ENCODE measurements around the gene DECR2. TPM values are rescaled to one million over a fixed set of nuclear protein-coding genes. Genes with fewer than 3 reads are reported as not detected.
"Not testable (repeated sequence)": the region's sequence is repeated elsewhere in the genome, so short reads cannot be mapped to it uniquely, and the experiment has no call there.

The DECR2 gene
- total RNA-seq, 4 donors from 2014 or later, result 17.0 to 23.3 (median 18.8) TPM

GRCh38 chr16:407253-407652 is 5.6 kb downstream of the DECR2 start:
- in situ Hi-C loops (cut with MboI; ENCODE audit: low sequenced_read_pairs in 4 of 4) (no loop called here), intact Hi-C loops (cut with DNase I; ENCODE audit: low total_unique reads) (no loop called here)
- no peak overlapping the region for H3K27ac ChIP-seq
- H3K27me3 ChIP-seq, result no peaks in the 10 kb centered on the region
- no peaks in the 10 kb centered on the region for H3K9me3 ChIP-seq
- no peak overlapping the region for H3K4me3 ChIP-seq
- peaks cover 0 to 6% of the 10 kb centered on the region in 2 donors for H3K36me3 ChIP-seq
- H3K4me1 ChIP-seq, result peaks cover 0 to 5% of the 10 kb centered on the region in 2 donors
- TF ChIP-seq POLR2A (IDR thresholded peaks at IDR 0.05), result no peak
- TF ChIP-seq, protein P1, sequence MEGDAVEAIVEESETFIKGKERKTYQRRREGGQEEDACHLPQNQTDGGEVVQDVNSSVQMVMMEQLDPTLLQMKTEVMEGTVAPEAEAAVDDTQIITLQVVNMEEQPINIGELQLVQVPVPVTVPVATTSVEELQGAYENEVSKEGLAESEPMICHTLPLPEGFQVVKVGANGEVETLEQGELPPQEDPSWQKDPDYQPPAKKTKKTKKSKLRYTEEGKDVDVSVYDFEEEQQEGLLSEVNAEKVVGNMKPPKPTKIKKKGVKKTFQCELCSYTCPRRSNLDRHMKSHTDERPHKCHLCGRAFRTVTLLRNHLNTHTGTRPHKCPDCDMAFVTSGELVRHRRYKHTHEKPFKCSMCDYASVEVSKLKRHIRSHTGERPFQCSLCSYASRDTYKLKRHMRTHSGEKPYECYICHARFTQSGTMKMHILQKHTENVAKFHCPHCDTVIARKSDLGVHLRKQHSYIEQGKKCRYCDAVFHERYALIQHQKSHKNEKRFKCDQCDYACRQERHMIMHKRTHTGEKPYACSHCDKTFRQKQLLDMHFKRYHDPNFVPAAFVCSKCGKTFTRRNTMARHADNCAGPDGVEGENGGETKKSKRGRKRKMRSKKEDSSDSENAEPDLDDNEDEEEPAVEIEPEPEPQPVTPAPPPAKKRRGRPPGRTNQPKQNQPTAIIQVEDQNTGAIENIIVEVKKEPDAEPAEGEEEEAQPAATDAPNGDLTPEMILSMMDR (IDR thresholded peaks at IDR 0.05 in 4 of 5, conservative IDR thresholded peaks at IDR 0.05 in 1 of 5), result no peak
- ATAC-seq, result no peak
- no peak for DNase-seq

GRCh38 chr16:410516-411178 is 9.0 kb downstream of the DECR2 start:
- in situ Hi-C loops (cut with MboI; ENCODE audit: low sequenced_read_pairs in 4 of 4), result no loop called here
- TF ChIP-seq POLR2A (IDR thresholded peaks at IDR 0.05), result no peak
- TF ChIP-seq, protein P1 (IDR thresholded peaks at IDR 0.05 in 4 of 5, conservative IDR thresholded peaks at IDR 0.05 in 1 of 5), result no peak
- no peaks in the 10 kb centered on the region for H3K4me1 ChIP-seq
- DNase-seq (no peak), ATAC-seq (no peak)
- intact Hi-C loops (cut with DNase I; ENCODE audit: low total_unique reads), result no loop called here
- H3K27me3 ChIP-seq, result no peaks in the 10 kb centered on the region
- H3K36me3 ChIP-seq, result peaks cover 0 to 6% of the 10 kb centered on the region in 2 donors
- no peak overlapping the region for H3K27ac ChIP-seq
- H3K4me3 ChIP-seq, result no peak overlapping the region
- no peaks in the 10 kb centered on the region for H3K9me3 ChIP-seq

DNA sequence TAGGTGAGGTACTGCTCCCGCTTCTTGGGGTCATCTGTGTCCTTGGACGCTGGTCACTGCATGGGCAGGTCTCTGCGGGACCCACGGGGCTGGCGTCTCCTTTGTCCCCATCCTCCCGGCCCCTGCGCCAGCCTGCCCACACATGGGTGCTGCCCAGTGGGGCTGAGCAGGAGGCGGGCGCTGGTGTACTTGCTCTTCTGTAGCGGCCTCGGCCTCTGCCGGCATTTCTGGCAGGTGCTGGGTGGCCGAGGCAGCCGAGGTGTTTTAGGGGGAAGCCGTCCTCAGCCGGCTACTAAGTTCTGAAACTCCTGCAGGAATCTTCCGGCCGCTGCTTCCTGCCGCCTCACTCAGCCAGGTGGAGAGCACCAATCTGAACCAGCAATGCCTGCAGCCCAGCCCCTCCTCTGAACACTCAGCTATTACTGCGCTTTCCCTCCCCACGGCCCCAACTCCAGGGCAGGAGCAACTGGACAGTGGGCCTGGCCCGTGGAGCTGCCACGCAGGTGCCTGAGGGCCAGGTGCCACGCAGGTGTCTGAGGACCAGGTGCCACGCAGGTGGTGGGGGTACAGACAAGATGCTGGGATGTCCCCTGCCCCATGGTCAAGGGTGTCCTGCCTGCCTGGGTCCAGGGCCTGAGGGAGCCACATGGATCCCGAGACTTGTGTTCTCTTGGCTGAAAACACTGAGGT is 10.0 kb downstream of the DECR2 start:
- in situ Hi-C loops (cut with MboI; ENCODE audit: low sequenced_read_pairs in 4 of 4) (no loop called here), intact Hi-C loops (cut with DNase I; ENCODE audit: low total_unique reads) (no loop called here)
- ATAC-seq, result no peak
- no peak for DNase-seq
- TF ChIP-seq, protein P1 (IDR thresholded peaks at IDR 0.05 in 4 of 5, conservative IDR thresholded peaks at IDR 0.05 in 1 of 5), result no peak
- TF ChIP-seq POLR2A (IDR thresholded peaks at IDR 0.05), result no peak
- no peaks in the 10 kb centered on the region for H3K9me3 ChIP-seq
- H3K36me3 ChIP-seq, result peaks cover 0 to 6% of the 10 kb centered on the region in 2 donors
- no peak overlapping the region for H3K27ac ChIP-seq
- no peak overlapping the region for H3K4me3 ChIP-seq
- H3K4me1 ChIP-seq, result no peaks in the 10 kb centered on the region
- no peaks in the 10 kb centered on the region for H3K27me3 ChIP-seq

DNA sequence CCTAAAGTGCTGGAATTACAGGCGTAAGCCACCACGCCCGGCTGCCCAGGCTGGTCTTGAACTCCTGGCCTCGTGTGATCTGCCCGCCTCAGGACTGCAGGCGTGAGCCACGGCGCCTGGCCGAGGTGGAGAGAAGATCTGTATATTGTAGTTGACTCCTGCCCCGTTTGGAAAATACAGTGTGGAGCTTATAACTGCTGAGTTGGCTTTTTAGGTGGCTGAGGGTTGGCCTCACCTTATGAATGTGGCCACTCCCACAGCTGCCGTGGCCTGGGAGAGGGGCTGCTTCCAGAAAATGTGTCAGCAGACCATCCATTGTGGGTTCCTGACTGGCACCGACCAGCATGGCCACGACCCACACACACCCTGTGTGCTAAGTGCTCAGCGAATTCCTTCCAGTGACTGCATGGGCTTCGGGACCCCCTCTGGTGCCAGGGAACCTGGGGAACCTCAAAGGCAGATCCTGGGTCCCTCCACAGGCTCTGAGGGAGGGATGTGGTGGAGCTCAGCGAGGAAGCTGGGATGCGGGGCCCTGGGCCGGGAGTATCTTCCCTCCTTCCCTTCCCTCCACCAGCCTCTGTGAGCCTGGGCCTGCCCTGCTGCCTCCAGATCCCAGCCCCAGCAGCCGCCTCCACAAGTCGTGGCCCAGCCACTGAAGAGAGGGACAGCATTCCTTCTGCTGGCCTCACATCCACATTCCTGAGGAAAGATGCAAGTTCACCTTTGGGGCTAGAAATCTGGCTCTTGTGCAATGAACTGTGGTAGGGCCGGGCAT is 12.9 kb downstream of the DECR2 start:
- ATAC-seq (no peak), DNase-seq (no peak)
- TF ChIP-seq POLR2A (IDR thresholded peaks at IDR 0.05), result no peak
- TF ChIP-seq, protein P1 (IDR thresholded peaks at IDR 0.05 in 4 of 5, conservative IDR thresholded peaks at IDR 0.05 in 1 of 5), result no peak
- no peaks in the 10 kb centered on the region for H3K4me1 ChIP-seq
- H3K27ac ChIP-seq, result no peak overlapping the region
- no peak overlapping the region for H3K4me3 ChIP-seq
- no peaks in the 10 kb centered on the region for H3K9me3 ChIP-seq
- in situ Hi-C loops (cut with MboI; ENCODE audit: low sequenced_read_pairs in 4 of 4), result no loop called here
- intact Hi-C loops (cut with DNase I; ENCODE audit: low total_unique reads), result no loop called here
- peaks cover 0 to 6% of the 10 kb centered on the region in 2 donors for H3K36me3 ChIP-seq
- no peaks in the 10 kb centered on the region for H3K27me3 ChIP-seq

GRCh38 chr16:415170-415498 is 13.4 kb downstream of the DECR2 start:
- H3K36me3 ChIP-seq; H3K9me3 ChIP-seq; DNase-seq; ATAC-seq; in situ Hi-C loops (cut with MboI; ENCODE audit: low sequenced_read_pairs in 4 of 4); H3K27me3 ChIP-seq; intact Hi-C loops (cut with DNase I; ENCODE audit: low total_unique reads); H3K4me3 ChIP-seq; H3K4me1 ChIP-seq; H3K27ac ChIP-seq: not testable (repeated sequence)

DNA sequence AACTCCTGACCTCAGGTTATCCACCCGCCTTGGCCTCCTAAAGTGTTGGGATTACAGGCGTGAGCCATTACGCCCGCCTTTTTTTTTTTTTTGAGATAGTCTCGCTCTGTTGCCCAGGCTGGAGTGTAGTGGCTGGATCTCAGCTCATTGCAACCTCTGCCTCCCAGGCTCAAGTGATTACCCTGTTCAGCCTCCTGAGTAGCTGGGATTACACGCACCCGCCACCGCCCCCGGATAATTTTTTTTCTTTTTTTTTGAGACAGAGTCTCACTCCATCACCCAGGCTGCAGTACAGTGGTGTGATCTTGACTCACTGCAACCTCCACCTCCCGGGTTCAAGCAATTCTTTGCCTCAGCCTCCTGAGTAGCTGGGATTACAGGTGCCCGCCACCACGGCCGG is 20.5 kb downstream of the DECR2 start:
- ATAC-seq; H3K27ac ChIP-seq; H3K27me3 ChIP-seq; H3K4me3 ChIP-seq; intact Hi-C loops (cut with DNase I; ENCODE audit: low total_unique reads); DNase-seq; in situ Hi-C loops (cut with MboI; ENCODE audit: low sequenced_read_pairs in 4 of 4); H3K36me3 ChIP-seq; H3K9me3 ChIP-seq: not testable (repeated sequence)
- H3K4me1 ChIP-seq, result peaks cover 17 to 19% of the 10 kb centered on the region in 2 donors

Measured in gastrocnemius medialis (tissue), 4 donors.